Right lung (tissue), 5 donors: ENCODE data around the gene DHX40. TPM values are rescaled to one million over a fixed set of nuclear protein-coding genes. Genes with fewer than 3 reads are reported as not detected.
A peak's percentile ranks its signal among the peaks of the same experiment; 100 is the strongest.
"Not testable (repeated sequence)": the region's sequence is repeated elsewhere in the genome, so short reads cannot be mapped to it uniquely, and the experiment has no call there.

Source experiments
- DNase-seq, 2 donors: peaks; one replicate each; pipeline ENCODE4 v3.0.0-alpha.2; 2013
- polyA plus RNA-seq, 5 donors: library from polyadenylated mRNA; unstranded; fragments of 120-200 nt; gene quantifications; one replicate each; pipeline versions ENCODE4 v1.2.1 to v1.2.3, GENCODE V29; 2013; ENCODE audit warnings: inconsistent platforms in 1 of 5, low replicate concordance in 1 of 5; ENCODE audit not compliant: insufficient read length in 5 of 5, insufficient read depth in 1 of 5

The DHX40 gene
- polyA plus RNA-seq, 5 donors, result 50.7 to 95.5 (median 93.9) TPM

DNA sequence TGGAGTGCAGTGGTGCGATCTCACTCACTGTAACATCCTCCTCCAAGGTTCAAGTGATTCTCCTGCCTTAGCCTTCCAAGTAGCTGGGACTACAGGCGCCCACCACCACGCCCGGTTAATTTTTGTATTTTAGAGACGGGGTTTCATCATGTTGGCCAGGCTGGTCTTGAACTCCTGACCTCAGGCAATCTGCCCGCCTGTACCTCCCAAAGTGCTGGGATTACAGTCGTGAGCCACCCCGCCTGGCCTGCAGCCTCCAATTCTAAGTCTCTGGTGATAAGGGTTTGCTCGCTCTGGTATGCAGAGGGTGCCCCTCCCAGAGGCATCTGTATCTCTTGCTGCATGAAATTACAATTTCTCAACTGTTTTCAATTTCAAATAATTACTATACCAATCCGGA, 16.4 kb upstream of the DHX40 start:
- DNase-seq, result not testable (repeated sequence)

DNA sequence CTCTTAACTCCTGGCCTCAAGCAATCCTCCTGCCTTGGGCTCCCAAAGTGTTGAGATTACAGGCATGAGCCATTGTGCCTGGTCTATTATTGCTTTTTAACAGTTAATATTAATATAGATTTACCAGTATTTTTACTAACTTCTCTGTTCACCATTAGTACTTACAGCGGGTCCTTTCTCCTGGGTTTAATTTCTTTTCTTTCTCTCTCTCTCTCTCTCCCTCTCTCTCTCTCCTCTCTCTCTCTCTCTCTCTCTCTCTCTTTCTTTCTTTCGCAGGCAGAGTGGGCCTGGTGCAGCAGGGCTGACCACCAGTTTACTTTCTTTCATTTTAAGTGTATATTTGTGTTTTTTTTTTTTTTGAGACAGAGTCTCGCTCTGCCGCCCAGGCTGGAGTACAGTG, 14.7 kb upstream of the DHX40 start:
- DNase-seq, result no peak

DNA sequence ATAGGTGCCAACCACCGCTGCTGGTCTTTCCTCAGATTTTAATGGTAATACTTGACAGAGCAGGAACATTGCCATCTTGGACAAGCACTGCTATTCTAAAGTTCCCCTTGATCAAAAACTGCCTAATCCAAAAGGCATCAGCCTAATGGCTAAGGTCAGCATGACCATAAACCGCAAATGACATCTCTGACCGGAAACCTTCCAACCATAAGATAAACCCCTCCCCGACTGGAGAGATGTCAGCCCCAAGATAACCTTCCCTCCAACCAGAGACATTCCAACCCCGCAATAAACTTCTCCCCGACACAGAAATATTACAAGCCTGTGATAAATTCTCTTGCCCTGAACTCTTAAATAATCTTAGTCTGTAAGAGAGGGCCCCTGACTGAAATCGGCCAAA, 7.4 kb upstream of the DHX40 start:
- no peak for DNase-seq

DNA sequence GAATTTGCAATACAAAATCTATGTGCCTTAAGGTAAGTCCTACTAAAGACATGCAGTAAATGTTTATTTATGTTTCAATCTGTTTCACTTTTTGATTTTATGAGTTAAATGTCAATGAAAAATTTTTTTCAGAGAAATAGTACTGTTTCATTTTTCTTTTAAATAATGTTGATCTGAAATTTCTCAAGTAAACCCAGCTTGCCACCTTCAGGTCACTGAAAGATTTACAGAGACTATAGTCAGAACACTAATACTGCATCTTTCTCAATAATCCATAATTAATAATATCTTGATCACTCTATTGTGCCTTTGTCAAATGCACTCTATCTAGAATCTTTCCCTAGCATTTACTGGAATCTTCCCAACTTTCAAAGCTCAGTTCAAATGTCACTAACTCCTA, 6.5 kb upstream of the DHX40 start:
- no peak for DNase-seq

DNA sequence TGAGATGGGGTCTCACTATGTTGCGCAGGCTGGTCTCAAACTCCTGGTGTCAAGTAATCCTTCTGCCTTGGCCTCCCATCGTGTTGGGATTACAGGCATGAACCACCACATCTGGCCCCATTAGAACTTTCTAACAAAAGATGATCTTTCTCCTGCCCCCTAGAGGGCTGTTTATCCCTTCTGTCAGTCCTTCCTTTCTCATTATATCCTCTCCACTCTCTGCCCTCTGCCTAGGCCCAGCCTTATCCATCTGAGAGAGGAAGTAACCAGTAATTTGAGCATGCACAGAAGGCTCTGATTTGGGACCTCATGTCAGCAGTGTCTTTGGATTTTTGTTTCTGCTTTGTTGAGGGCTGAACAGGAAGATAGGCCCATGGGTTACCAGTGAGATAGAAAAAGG, 4.4 kb upstream of the DHX40 start:
- no peak for DNase-seq

DNA sequence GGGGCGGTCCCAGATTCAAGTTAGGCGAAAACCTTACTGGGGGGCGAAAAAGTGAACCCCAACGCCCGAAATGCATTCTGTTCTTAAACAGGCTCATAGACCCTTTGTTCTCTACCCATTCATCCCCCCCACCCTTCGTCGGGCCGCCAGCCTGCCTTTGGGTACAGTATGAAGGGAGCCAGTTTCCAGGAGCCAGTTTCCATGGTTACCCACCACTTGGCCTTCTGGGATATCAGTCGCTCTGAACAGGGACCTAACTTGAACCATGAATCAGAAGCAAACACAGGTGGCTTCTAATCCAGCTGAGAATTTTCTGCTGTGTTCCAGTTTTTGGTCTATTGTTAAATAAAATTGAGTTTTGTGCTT, 532 bp downstream of the DHX40 start:
- peak; percentile 47 to 60 for DNase-seq

DNA sequence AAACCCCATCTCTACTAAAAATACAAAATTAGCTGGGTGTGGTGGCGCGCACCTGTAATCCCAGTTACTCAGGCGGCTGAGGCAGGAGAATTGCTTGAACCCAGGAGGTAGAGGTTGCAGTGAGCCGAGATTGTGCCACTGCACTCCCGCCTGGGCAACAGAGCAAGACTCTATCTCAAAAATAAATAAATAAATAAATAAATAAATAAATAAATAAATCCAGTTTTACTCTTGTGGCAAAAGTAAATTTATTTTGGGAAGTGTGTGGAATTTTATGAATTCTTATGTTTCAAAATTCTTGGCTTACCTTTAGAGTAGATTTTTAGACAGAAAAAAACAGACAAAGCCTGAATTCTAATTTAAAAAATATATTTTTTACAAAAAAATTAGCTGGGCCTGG, 3.7 kb downstream of the DHX40 start:
- DNase-seq, result not testable (repeated sequence)

DNA sequence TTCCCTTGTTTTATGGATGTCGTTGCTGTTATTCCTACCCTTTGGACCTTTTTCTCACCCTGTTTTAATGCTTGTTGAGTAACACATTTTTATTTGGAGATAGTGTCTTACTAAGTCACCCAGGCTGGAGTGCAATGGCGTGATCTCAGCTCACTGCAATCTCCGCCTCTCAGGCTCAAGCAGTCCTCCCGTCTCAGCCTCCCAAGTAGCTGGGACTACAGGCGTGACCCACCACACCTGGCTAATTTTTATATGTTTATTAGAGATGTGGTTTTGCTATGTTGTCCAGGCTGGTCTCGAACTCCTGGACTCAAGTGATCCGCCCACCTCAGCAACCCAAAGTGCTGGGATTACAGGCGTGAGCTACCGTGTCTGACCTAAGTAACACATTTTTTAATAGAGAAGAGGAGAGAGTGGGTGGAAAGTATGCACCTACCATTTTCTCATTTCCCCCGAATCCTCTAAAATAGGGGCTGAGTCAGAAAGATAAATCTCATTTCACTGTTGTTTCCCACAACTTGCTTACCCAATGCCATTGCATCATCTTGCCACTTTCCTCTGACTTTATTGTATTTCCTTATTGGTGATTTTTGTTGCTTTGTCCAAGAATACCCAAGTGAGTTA, 7.0 kb downstream of the DHX40 start:
- DNase-seq, result no peak

DNA sequence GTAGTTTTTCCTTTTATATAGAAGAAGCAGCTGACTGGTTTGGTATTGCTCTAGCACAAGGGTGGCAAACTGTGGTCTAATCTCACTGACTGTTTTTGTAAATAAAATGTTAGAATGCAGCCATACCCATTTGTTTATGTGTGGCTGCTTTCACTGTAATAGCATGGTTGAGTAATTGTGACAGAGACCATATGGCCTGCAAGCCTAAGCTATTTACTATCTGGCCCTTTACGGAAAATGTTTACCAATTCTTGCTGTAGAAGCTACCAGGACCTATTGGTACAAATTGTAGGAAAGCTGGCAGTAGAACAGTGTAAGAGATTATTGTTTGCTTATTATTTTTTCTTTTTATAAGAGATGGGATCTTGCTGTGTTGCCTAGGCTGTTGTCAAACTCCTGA, 18.8 kb downstream of the DHX40 start:
- not testable (repeated sequence) for DNase-seq

DNA sequence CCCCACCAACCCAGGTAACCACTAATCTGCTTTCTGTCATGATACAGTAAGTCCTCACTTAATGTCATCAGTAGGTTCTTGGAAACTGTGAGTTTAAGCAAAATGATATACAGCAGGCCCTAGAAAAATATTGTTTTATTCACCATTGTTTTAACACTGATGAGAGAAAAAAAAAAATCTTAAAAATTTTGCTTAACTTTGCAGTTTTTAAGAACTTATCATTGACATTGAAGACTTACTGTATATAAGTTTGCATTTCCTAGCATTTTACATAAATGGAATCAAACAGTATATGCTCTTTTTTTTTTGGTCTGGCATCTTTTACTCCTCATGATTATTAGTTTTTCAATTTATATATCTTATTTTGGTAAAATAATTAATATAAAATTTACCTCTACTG, 34.8 kb downstream of the DHX40 start:
- DNase-seq, result no peak

DNA sequence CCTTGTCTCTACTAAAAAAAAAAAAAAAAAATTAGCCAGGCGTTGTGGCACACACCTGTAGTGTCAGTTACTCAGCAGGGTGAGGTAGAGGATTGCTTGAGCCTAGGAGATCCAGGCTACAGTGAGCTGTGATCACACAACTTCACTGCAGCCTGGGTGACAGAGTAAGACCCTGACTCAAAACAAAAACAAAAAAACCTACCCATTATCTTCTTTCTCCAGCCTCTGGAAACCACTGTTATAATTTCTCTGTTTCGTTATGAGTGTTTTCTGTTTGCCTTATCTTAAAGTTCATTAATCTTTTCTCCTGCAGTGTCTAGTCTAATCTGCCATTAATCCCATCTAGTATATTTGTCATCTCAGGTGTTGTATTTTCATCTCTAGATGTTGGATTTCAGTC, 35.7 kb downstream of the DHX40 start:
- no peak for DNase-seq

DNA sequence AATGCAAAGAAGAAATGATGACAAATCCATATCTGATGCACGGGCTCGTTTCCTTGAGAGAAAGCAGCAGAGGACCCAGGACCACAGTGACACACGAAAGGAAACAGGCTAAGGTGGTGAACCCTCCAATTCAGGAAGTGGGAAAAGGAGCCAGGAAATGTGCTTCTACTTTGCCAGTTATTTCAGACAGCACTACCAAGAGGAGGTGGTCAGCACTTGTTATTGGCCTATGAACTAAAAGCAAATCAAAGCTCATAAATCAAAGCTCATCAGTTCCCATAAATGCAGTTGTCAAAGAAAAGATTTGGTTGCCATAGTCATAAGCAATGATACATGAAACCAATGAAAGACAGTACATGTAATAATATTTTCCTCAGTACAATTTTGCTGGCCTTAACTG, 41.7 kb downstream of the DHX40 start:
- no peak for DNase-seq

DNA sequence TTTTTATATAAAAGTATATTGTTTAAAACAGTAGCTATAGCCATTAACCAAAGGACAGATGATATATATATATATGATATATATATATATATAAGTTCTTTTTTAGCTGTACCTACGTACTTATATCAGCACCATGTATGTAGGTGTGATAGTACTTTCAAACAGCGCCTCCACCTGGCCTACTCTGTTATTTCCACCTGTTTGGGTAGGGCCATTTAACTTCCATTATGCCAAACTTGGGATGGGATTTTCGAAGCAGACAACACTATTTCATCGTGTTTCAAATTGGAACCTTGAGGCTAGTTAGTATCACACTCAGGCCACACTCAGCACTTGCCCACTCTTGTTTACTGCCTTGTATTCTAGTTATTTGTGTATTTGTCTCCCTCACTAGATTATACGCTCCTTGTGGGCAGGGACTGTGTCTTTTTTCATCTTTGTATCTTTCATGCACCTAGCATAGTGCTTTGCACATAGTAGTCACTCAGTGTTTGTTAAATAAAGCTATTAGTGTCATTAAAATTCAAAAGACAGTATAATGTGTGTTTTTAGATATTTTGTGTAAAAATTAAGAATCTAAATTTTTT, 42.5 kb downstream of the DHX40 start:
- no peak for DNase-seq

DNA sequence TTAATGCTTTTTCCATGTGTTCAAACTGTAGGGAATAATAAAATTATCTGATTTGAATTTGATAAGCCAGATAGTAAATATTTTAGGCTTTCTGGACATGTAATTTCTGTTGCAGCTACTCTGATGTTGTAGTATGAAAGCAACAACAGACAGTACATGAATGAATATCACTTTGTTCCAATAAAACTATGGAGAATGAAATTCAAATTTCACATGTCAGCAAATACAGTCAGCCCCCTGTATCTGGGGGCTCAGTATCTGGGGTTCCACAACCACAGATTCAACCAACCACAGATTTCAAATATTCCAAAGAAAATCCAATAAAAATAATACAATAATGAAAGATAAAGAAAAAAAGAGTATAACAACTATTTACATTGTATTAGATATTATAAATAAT, 46.1 kb downstream of the DHX40 start:
- DNase-seq, result no peak

DNA sequence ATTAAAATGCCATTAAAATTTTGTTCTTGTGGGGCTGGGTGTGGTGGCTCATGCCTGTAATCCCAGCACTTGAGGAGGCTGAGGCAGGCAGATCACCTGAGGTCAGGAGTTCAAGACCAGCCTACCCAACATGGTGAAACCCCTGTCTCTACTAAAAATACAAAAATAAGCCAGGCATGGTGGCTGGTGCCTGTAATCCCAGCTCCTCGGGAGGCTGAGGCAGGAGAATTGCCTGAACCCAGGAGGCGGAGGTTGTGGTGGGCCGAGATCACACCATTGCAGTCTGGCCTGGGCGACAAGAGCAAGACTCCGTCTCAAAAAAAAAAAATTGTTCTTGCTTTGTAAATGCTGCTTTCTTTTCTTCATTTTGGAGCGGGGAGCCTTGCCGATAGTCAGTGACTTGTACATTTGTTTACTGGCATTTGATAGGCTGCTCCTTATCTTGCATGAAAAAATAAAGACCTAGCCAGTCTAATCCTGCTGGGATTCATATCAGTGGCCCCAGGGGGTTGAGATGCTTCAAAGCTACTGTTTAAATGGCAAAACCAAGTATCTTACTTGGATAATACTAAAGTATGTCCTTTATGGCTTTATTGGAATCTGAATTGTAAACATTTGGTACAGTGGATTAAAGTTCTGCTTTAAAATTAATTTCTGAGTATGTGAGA, 51.0 kb downstream of the DHX40 start:
- no peak for DNase-seq

DNA sequence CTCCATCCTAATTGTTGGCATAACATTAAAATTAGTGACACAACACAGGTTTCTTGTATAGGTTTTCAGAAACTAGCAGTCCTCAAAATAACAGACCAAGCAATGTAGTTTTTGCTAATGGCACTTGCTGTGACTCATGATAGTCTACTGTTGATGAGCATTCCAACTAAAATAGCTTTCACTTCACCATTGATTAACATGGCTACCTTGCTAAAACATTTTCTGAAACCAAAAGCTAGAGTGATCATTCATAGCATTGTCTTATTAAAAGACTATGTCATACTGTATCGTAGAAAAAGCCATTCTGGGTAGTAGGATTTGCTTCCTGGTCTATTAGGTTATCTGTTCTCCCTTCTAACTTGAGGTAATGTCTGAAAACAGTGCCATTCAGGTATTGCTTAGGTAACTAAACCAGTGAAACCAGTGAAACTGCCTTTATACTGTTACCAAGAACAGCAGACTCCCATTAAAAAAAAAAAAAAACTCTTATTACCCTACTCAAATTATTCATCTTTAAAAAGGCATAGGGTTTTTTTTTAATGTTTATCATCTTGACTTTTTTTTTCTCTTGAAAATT, 51.8 kb downstream of the DHX40 start:
- DNase-seq, result no peak

DNA sequence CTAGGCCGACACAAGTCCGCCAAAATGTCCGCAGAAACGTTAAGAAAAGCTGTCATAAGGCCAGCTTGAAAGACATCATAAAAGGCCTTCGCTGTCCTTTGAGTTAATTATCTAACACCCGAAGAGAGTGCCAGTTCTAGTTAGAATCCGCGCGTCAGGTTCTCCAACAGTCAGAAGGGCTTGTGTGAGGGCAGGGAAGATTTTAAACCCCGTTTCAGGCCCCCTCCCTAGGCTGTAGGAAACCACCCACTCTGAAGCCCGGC, 53.6 kb downstream of the DHX40 start:
- no peak for DNase-seq

DNA sequence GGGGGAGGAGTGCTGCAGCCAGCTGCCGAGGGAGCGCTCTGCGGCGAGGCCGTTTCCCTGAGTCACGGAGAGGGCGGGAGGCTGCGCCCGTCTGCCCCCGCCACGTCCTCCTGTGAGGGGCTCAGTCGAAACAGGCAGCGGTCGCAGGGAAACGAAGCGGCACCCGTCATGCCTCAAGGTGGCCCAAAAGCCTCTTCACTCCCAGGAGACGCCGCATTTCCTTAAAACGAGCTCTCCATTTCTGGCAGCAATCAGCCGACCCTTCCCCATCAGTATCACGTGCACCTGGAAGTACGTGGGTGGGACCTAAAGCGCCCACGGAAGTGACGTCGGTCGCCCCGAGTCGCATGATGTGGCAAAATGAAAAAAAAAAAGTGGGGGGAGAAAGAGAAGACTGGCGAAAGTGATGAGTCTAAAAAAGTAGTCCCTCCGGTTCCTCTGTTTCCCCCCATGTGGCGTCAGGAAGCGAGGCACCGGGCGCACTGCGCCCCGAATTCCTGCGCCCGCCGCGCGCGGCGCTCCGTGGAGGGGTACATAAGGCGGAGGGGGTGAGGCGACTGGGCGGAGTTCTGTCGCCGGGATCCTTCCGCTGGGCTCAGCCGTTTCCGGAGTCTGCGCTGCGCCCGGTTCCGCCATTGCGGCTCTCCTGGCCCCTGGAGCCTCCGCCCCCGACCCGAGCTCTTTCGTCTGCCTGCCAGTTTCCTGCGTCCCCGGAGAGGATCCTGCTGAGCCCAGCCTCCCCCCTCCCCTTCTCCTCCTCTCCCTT, 54.1 kb downstream of the DHX40 start, which contains the start of gene CLTC:
Gene CLTC, plus strand, starts transcription at position 598 of the 766 bp plus-strand sequence. CDS start 237 bp downstream, outside the sequence.
- DNase-seq, result peak; percentile 99

DNA sequence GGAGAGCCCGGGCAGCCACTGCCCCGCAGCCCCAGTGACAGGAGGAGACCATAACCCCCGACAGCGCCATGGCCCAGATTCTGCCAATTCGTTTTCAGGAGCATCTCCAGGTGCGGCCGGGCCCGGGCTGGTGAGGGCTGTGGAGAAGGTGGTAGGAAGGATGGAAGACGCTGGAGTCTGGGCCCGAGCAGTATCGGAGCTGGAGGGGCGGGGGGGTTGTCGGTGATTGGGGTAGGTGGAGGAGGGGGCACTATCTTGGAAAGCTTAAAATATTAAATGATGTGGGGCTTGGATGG, 54.6 kb downstream of the DHX40 start:
- DNase-seq, result no peak

DNA sequence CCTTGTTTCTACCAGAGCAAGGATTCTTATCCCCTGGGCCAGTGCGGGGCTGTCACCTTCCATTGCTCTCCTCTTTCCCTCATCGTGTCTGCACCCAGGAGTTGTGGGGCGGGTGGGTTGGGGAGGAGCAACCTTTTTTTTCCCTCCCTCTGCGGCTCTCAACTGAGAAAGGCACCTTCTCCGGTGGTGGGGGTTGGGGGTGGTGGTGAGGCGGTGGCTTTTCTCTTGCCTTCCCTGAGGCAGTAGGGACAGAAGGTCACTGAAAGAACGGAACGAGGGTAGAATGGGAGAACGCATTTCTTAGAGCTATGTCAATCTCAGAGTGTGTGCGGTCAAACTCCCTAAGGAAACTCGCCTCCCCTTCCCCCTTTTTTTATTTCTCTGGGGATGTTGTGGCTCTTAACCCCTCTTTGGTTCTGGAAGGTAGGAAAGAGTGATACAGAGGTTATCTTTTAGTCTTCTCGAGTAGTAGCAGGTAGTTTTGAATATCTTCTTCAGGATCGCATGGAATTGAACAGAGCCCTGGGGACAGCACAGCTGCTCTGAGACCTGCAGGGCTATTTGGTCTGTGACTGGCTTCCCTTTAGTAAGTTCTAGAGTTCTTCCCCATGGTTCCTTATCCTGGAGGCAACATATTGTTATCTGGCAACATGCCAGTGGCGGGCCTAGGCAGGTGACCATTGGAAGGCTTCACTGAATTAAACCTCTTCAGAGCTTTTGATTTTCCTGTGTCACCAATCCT, 55.3 kb downstream of the DHX40 start:
- DNase-seq, result no peak

DNA sequence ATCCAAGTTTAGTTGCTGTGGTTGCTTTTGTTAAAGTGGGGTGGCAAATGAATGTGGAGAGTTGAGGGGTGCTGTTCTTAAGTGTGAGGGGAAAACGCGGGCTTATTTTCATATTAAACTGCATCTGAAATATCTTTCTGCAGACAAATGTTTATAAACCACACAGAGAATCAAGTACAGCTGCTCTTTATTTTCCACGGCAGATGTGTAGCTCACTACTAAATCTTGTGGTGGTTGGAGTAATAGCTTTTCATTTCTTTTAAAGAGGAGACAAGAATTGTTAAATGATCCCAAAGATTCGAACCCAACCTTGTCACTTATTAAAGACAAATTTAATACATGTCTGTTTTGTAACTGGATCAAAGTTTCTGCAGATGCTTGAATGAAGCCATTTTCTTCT, 56.4 kb downstream of the DHX40 start:
- no peak for DNase-seq

DNA sequence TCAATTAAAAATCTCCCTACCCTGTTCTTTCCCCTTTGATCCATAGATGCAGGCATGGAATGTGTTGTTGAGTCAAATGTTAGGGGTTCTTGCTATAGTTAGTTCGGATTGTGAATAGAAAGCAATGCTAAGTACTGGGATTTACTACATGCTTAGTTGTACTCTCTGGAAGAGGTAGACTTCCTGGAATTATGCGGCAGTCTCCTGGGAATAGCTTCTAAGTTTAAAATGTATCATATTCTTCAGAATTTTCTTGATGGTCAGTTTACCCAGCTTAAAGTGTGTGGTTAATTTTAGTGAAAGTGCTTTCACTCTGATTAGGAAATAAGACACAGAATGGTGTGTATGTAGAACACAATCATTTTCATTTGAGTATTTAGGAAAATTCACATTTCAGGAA, 57.7 kb downstream of the DHX40 start:
- no peak for DNase-seq
